H1 (cell line): ENCODE measurements around the gene PGLYRP4. TPM values are rescaled to one million over a fixed set of nuclear protein-coding genes. Genes with fewer than 3 reads are reported as not detected.

Source experiments
- EP300 ChIP-seq, 2 experiments: IDR thresholded peaks; 1 replicate in 1 of 2; 2 replicates in 1 of 2; pipeline ENCODE4 v1.6.1; 2011 to 2012; ENCODE audit warnings: low read depth in 2 of 2, low read length in 2 of 2, mild to moderate bottlenecking in 2 of 2, borderline replicate concordance in 1 of 2, inconsistent platforms in 1 of 2, moderate library complexity in 1 of 2
- POLR2A ChIP-seq, 2 experiments: IDR thresholded peaks; 1 replicate in 1 of 2; 2 replicates in 1 of 2; pipeline ENCODE4 v1.6.1; 2011; ENCODE audit warnings: low read depth in 2 of 2, low read length in 2 of 2, mild to moderate bottlenecking in 2 of 2; ENCODE audit errors: control extremely low read depth in 1 of 2
- RNF2 ChIP-seq: fragments of 200-900, 300-1000 bp; sonication (generic); IDR thresholded peaks from 2 replicates; pipeline ENCODE4 v1.7.1; 2016; ENCODE audit warnings: borderline replicate concordance, low read depth, mild to moderate bottlenecking, antibody characterized with exemption, low read length; ENCODE audit not compliant: poor library complexity, severe bottlenecking; ENCODE audit errors: missing control alignments
- TEAD4 ChIP-seq: IDR thresholded peaks from 2 replicates; pipeline ENCODE4 v1.6.1; 2012; ENCODE audit warnings: low read depth, low read length, inconsistent platforms, mixed read lengths
- polyA plus RNA-seq, 7 experiments: library from polyadenylated mRNA; depleted of rRNA in 3 of 7; stranded (reverse) in 5 of 7; unstranded in 2 of 7; fragments of >200 nt in 5 of 7; fragments of 200-250 nt in 2 of 7; gene quantifications; 1 replicate in 5 of 7; 2 replicates in 1 of 7; 4 replicates in 1 of 7; pipeline versions ENCODE4 v1.2.1 to v1.2.3, GENCODE V29; 2011 to 2013; ENCODE audit warnings: missing spikeins in 2 of 7, mixed read lengths in 2 of 7
- total RNA-seq: library from RNA; stranded (reverse); fragmentation: NEBNext Ultra II Directional; extraction: Animal tissue kit (Norgen Biotek cat#: 25700); gene quantifications from 2 replicates; pipeline ENCODE4 v1.2.1, GENCODE V29; 2021
- TF ChIP-seq, protein P1 (sequence below): IDR thresholded peaks from 2 replicates; pipeline ENCODE4 v1.6.1; 2012; ENCODE audit warnings: inconsistent platforms

PGLYRP4 gene
- total and polyA plus RNA-seq, 2 of the 8 experiments (the other 6 are each of a cell fraction or from before 2014, with no cell fraction given), result not detected

DNA sequence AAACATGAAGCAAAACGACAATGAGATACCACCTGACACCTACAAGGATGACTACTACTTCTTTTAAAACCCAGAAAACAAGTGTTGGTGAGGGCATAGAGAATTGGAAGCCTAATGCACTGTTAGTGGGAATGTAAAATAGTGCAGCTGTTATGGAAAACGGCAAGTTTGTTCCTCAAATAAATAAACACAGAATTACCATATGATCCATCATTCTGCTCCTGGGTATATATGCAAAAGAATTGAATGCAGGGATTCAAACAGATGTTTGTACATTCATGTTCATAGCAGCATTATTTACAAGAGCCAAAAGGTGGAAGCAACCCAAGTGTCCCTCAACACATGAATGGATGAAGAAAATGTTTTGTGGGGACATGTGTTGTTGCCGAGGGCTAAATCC lies 43.6 kb upstream of the PGLYRP4 start (continued):
- TF ChIP-seq TEAD4 (no peak), RNF2 (no peak), POLR2A (IDR thresholded peaks at IDR 0.05; ENCODE audit: control extremely low read depth in 1 of 2, low read depth in 2 of 2, low read length in 2 of 2) (no peak), EP300 (IDR thresholded peaks at IDR 0.05; ENCODE audit: borderline replicate concordance in 1 of 2, low read depth in 2 of 2, low read length in 2 of 2) (no peak)
- TF ChIP-seq, protein P1, sequence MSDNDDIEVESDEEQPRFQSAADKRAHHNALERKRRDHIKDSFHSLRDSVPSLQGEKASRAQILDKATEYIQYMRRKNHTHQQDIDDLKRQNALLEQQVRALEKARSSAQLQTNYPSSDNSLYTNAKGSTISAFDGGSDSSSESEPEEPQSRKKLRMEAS, result no peak
- TF ChIP-seq, all 59 proteins: peak for 0
